Measurements from ENCODE around the gene MCTP1. TPM values are rescaled to one million over a fixed set of nuclear protein-coding genes. Genes with fewer than 3 reads are reported as not detected.

The MCTP1 gene
- total and polyA plus RNA-seq, 3 experiments from 2014 or later = 0.51 to 0.92 (median 0.55) TPM

- no peak overlapping the region for H3K4me3 Mint-ChIP-seq
- H3K4me1 Mint-ChIP-seq = no peaks in the 10 kb centered on the region
- Histone ChIP-seq H3K36me3 (ENCODE audit: insufficient read depth, low read length) (peaks cover 6% of the 10 kb centered on the region), H3K4me1 (ENCODE audit: insufficient read depth, low read length) (no peaks in the 10 kb centered on the region), H3K27me3 (ENCODE audit: insufficient read depth, low read length, poor library complexity, severe bottlenecking) (no peaks in the 10 kb centered on the region), H3K4me3 (ENCODE audit: low read length) (no peak overlapping the region), H3K9me3 (ENCODE audit: low read length) (no peaks in the 10 kb centered on the region), H3K27ac (ENCODE audit: low read depth, low read length) (no peak overlapping the region)
- ChIA-PET POLR2A (no interaction called here), CTCF (no interaction called here)
- H3K27ac Mint-ChIP-seq = no peak overlapping the region
- H3K36me3 Mint-ChIP-seq = peaks cover 8 to 59% (median 30%) of the 10 kb centered on the region in 3 donors
- no peaks in the 10 kb centered on the region for H3K27me3 Mint-ChIP-seq
- H3K9me3 Mint-ChIP-seq = no peaks in the 10 kb centered on the region
- DNase-seq = no peak
Measured at GRCh38 chr5:94711785-94712184, 573.1 kb downstream of the MCTP1 start.

GRCh38 chr5:94709277-94709676 is 575.6 kb downstream of the MCTP1 start:
- Histone ChIP-seq H3K27me3 (ENCODE audit: insufficient read depth, low read length, poor library complexity, severe bottlenecking) (no peaks in the 10 kb centered on the region), H3K4me3 (ENCODE audit: low read length) (no peak overlapping the region), H3K4me1 (ENCODE audit: insufficient read depth, low read length) (no peaks in the 10 kb centered on the region), H3K9me3 (ENCODE audit: low read length) (no peaks in the 10 kb centered on the region), H3K27ac (ENCODE audit: low read depth, low read length) (no peak overlapping the region), H3K36me3 (ENCODE audit: insufficient read depth, low read length) (peaks cover 6% of the 10 kb centered on the region)
- no peaks in the 10 kb centered on the region for H3K9me3 Mint-ChIP-seq
- no peak overlapping the region for H3K4me3 Mint-ChIP-seq
- ChIA-PET CTCF (no interaction called here), POLR2A (no interaction called here)
- peak overlapping the region in 1 of 8 donors; percentile 2 for H3K27ac Mint-ChIP-seq
- no peak for DNase-seq
- H3K4me1 Mint-ChIP-seq = no peaks in the 10 kb centered on the region
- H3K27me3 Mint-ChIP-seq = no peaks in the 10 kb centered on the region
- H3K36me3 Mint-ChIP-seq = peaks cover 8 to 57% (median 26%) of the 10 kb centered on the region in 3 donors

GRCh38 chr5:94707359-94707758 is 577.5 kb downstream of the MCTP1 start:
- ChIA-PET CTCF (no interaction called here), POLR2A (interaction anchor here (0.6 kb wide), 2 partner anchors 172 to 1108 kb away, joined by 3 to 5 read pairs; no protein-coding TSS in a partner anchor)
- peaks cover 0 to 7% (median 6%) of the 10 kb centered on the region in 3 donors for H3K4me1 Mint-ChIP-seq
- Histone ChIP-seq H3K27me3 (ENCODE audit: insufficient read depth, low read length, poor library complexity, severe bottlenecking) (no peaks in the 10 kb centered on the region), H3K4me1 (ENCODE audit: insufficient read depth, low read length) (no peaks in the 10 kb centered on the region), H3K36me3 (ENCODE audit: insufficient read depth, low read length) (peaks cover 6% of the 10 kb centered on the region), H3K4me3 (ENCODE audit: low read length) (no peak overlapping the region), H3K27ac (ENCODE audit: low read depth, low read length) (no peak overlapping the region), H3K9me3 (ENCODE audit: low read length) (no peaks in the 10 kb centered on the region)
- peaks cover 8 to 52% (median 17%) of the 10 kb centered on the region in 3 donors for H3K36me3 Mint-ChIP-seq
- H3K27ac Mint-ChIP-seq = peak overlapping the region in 2 of 8 donors; percentile 21 to 74
- H3K4me3 Mint-ChIP-seq = no peak overlapping the region
- H3K27me3 Mint-ChIP-seq = no peaks in the 10 kb centered on the region
- no peak for DNase-seq
- H3K9me3 Mint-ChIP-seq = no peaks in the 10 kb centered on the region

GRCh38 chr5:94705427-94705826 is 579.5 kb downstream of the MCTP1 start:
- peaks cover 5 to 18% (median 9%) of the 10 kb centered on the region in 3 donors for H3K4me1 Mint-ChIP-seq
- CTCF ChIA-PET = no interaction called here
- peaks cover 6% of the 10 kb centered on the region for H3K36me3 ChIP-seq (ENCODE audit: insufficient read depth, low read length)
- no peak for DNase-seq
- no peak overlapping the region for H3K4me3 Mint-ChIP-seq
- peaks cover under 1% of the 10 kb centered on the region for H3K4me1 ChIP-seq (ENCODE audit: insufficient read depth, low read length)
- H3K36me3 Mint-ChIP-seq = peaks cover 11 to 41% (median 17%) of the 10 kb centered on the region in 3 donors
- H3K9me3 ChIP-seq (ENCODE audit: low read length) = no peaks in the 10 kb centered on the region
- no peak overlapping the region for H3K27ac Mint-ChIP-seq
- no peak overlapping the region for H3K4me3 ChIP-seq (ENCODE audit: low read length)
- no peaks in the 10 kb centered on the region for H3K27me3 ChIP-seq (ENCODE audit: insufficient read depth, low read length, poor library complexity, severe bottlenecking)
- no peak overlapping the region for H3K27ac ChIP-seq (ENCODE audit: low read depth, low read length)
- H3K27me3 Mint-ChIP-seq = no peaks in the 10 kb centered on the region
- POLR2A ChIA-PET = no interaction called here
- no peaks in the 10 kb centered on the region for H3K9me3 Mint-ChIP-seq

- peaks cover 7 to 25% (median 11%) of the 10 kb centered on the region in 3 donors for H3K4me1 Mint-ChIP-seq
- POLR2A ChIA-PET = no interaction called here
- no peaks in the 10 kb centered on the region for H3K36me3 ChIP-seq (ENCODE audit: insufficient read depth, low read length)
- CTCF ChIA-PET = interaction anchor here (1.6 kb wide), 1 partner anchor 13 kb away, joined by 3 read pairs; no protein-coding TSS in a partner anchor
- H3K4me1 ChIP-seq (ENCODE audit: insufficient read depth, low read length) = peaks cover 3% of the 10 kb centered on the region
- peak overlapping the region in 2 of 8 donors; percentile 6 to 38 for H3K27ac Mint-ChIP-seq
- peaks cover 7 to 19% (median 9%) of the 10 kb centered on the region in 3 donors for H3K36me3 Mint-ChIP-seq
- H3K9me3 Mint-ChIP-seq = no peaks in the 10 kb centered on the region
- H3K27me3 Mint-ChIP-seq = no peaks in the 10 kb centered on the region
- H3K4me3 Mint-ChIP-seq = no peak overlapping the region
- no peaks in the 10 kb centered on the region for H3K27me3 ChIP-seq (ENCODE audit: insufficient read depth, low read length, poor library complexity, severe bottlenecking)
- H3K9me3 ChIP-seq (ENCODE audit: low read length) = no peaks in the 10 kb centered on the region
- H3K4me3 ChIP-seq (ENCODE audit: low read length) = no peak overlapping the region
- H3K27ac ChIP-seq (ENCODE audit: low read depth, low read length) = no peak overlapping the region
- DNase-seq = no peak
Measured at GRCh38 chr5:94702729-94703128, 582.2 kb downstream of the MCTP1 start.

- H3K36me3 ChIP-seq (ENCODE audit: insufficient read depth, low read length) = no peaks in the 10 kb centered on the region
- peak overlapping the region in 5 of 8 donors; percentile 0 to 36 (median 14) for H3K27ac Mint-ChIP-seq
- no peak overlapping the region for H3K27ac ChIP-seq (ENCODE audit: low read depth, low read length)
- no peaks in the 10 kb centered on the region for H3K9me3 ChIP-seq (ENCODE audit: low read length)
- no peak overlapping the region for H3K4me3 ChIP-seq (ENCODE audit: low read length)
- no peaks in the 10 kb centered on the region for H3K9me3 Mint-ChIP-seq
- ChIA-PET POLR2A (no interaction called here), CTCF (no interaction called here)
- peaks cover 7 to 25% (median 11%) of the 10 kb centered on the region in 3 donors for H3K4me1 Mint-ChIP-seq
- DNase-seq = no peak
- no peaks in the 10 kb centered on the region for H3K27me3 Mint-ChIP-seq
- H3K27me3 ChIP-seq (ENCODE audit: insufficient read depth, low read length, poor library complexity, severe bottlenecking) = no peaks in the 10 kb centered on the region
- peaks cover 3% of the 10 kb centered on the region for H3K4me1 ChIP-seq (ENCODE audit: insufficient read depth, low read length)
- peaks cover 4 to 14% (median 5%) of the 10 kb centered on the region in 3 donors for H3K36me3 Mint-ChIP-seq
- H3K4me3 Mint-ChIP-seq = peak overlapping the region in 2 of 7 donors; percentile 0 to 17
Measured at GRCh38 chr5:94700592-94700991, 584.3 kb downstream of the MCTP1 start.

- peaks cover 4% of the 10 kb centered on the region for H3K36me3 ChIP-seq (ENCODE audit: insufficient read depth, low read length)
- CTCF ChIA-PET = no interaction called here
- no peak overlapping the region for H3K4me3 ChIP-seq (ENCODE audit: low read length)
- no peaks in the 10 kb centered on the region for H3K27me3 ChIP-seq (ENCODE audit: insufficient read depth, low read length, poor library complexity, severe bottlenecking)
- Mint-ChIP-seq H3K4me1 (peaks cover 7 to 25% (median 11%) of the 10 kb centered on the region in 3 donors), H3K36me3 (peaks cover 4 to 21% (median 6%) of the 10 kb centered on the region in 3 donors), H3K9me3 (no peaks in the 10 kb centered on the region), H3K4me3 (no peak overlapping the region), H3K27ac (no peak overlapping the region), H3K27me3 (no peaks in the 10 kb centered on the region)
- H3K27ac ChIP-seq (ENCODE audit: low read depth, low read length) = no peak overlapping the region
- H3K4me1 ChIP-seq (ENCODE audit: insufficient read depth, low read length) = peaks cover 3% of the 10 kb centered on the region
- H3K9me3 ChIP-seq (ENCODE audit: low read length) = no peaks in the 10 kb centered on the region
- no peak for DNase-seq
- POLR2A ChIA-PET = no interaction called here
Measured at GRCh38 chr5:94699562-94699961, 585.3 kb downstream of the MCTP1 start.

GRCh38 chr5:94698197-94698596 is 586.7 kb downstream of the MCTP1 start:
- peaks cover 11 to 35% (median 16%) of the 10 kb centered on the region in 3 donors for H3K4me1 Mint-ChIP-seq
- no peaks in the 10 kb centered on the region for H3K27me3 ChIP-seq (ENCODE audit: insufficient read depth, low read length, poor library complexity, severe bottlenecking)
- ChIA-PET CTCF (no interaction called here), POLR2A (no interaction called here)
- peaks cover 4 to 26% (median 6%) of the 10 kb centered on the region in 3 donors for H3K36me3 Mint-ChIP-seq
- no peaks in the 10 kb centered on the region for H3K9me3 Mint-ChIP-seq
- no peaks in the 10 kb centered on the region for H3K27me3 Mint-ChIP-seq
- peaks cover 3% of the 10 kb centered on the region for H3K4me1 ChIP-seq (ENCODE audit: insufficient read depth, low read length)
- no peaks in the 10 kb centered on the region for H3K9me3 ChIP-seq (ENCODE audit: low read length)
- H3K36me3 ChIP-seq (ENCODE audit: insufficient read depth, low read length) = peaks cover 4% of the 10 kb centered on the region
- H3K27ac Mint-ChIP-seq = no peak overlapping the region
- no peak overlapping the region for H3K4me3 Mint-ChIP-seq
- H3K4me3 ChIP-seq (ENCODE audit: low read length) = no peak overlapping the region
- DNase-seq = no peak
- no peak overlapping the region for H3K27ac ChIP-seq (ENCODE audit: low read depth, low read length)

Data from CD8-positive, alpha-beta memory T cell (primary cell).